NCI-H1930 (cell line): ENCODE measurements around the gene CFAP74.
"Not testable (repeated sequence)": the region's sequence is repeated elsewhere in the genome, so short reads cannot be mapped to it uniquely, and the experiment has no call there.

Experiments
- DNase-seq, 2 experiments: peaks; one replicate each; lab custom pipeline; 2025; lab: John Stamatoyannopoulos, UW

Gene CFAP74

GRCh38 chr1:1950940-1951339 lies 52.6 kb downstream of the CFAP74 start:
- DNase-seq: no peak

- no peak for DNase-seq
Observed at GRCh38 chr1:1948783-1949182, 54.8 kb downstream of the CFAP74 start.

GRCh38 chr1:1947493-1947892 lies 56.1 kb downstream of the CFAP74 start:
- no peak for DNase-seq

GRCh38 chr1:1946540-1946939 lies 57.0 kb downstream of the CFAP74 start:
- DNase-seq: no peak

GRCh38 chr1:1945782-1946393 lies 57.7 kb downstream of the CFAP74 start:
- DNase-seq: no peak

- no peak for DNase-seq
Observed at GRCh38 chr1:1943834-1944570, 59.6 kb downstream of the CFAP74 start.

- no peak for DNase-seq
Observed at GRCh38 chr1:1942753-1943656, 60.6 kb downstream of the CFAP74 start.

GRCh38 chr1:1941868-1942752 lies 61.5 kb downstream of the CFAP74 start:
- no peak for DNase-seq

GRCh38 chr1:1941211-1941841 lies 62.3 kb downstream of the CFAP74 start:
- no peak for DNase-seq

- no peak for DNase-seq
Observed at GRCh38 chr1:1940123-1940425, 63.5 kb downstream of the CFAP74 start.

GRCh38 chr1:1939296-1940122 lies 64.1 kb downstream of the CFAP74 start:
- DNase-seq: no peak

GRCh38 chr1:1938613-1939295 lies 64.8 kb downstream of the CFAP74 start:
- DNase-seq: no peak

GRCh38 chr1:1938276-1938573 lies 65.4 kb downstream of the CFAP74 start:
- DNase-seq: no peak

GRCh38 chr1:1937549-1938275 lies 65.9 kb downstream of the CFAP74 start:
- DNase-seq: no peak

GRCh38 chr1:1937061-1937460 lies 66.5 kb downstream of the CFAP74 start:
- no peak for DNase-seq

- not testable (repeated sequence) for DNase-seq
Observed at GRCh38 chr1:1934848-1935247, 68.7 kb downstream of the CFAP74 start.

GRCh38 chr1:1929639-1930545 lies 73.7 kb downstream of the CFAP74 start:
- DNase-seq: no peak

- DNase-seq: no peak
Observed at GRCh38 chr1:1929102-1929638, 74.4 kb downstream of the CFAP74 start.
